K562 (cell line): Measurements from ENCODE around the gene MXI1. TPM values are rescaled to one million over a fixed set of nuclear protein-coding genes. Genes with fewer than 3 reads are reported as not detected.
A peak's percentile ranks its signal among the peaks of the same experiment; 100 is the strongest.

Experiments
- BACH1 ChIP-seq: fragments of 200-800 bp; sonication (Bioruptor generic); IDR thresholded peaks from 2 replicates; pipeline ENCODE4 v1.6.1; 2016; ENCODE audit warnings: missing genetic modification characterization, missing compliant biosample characterization
- BCL6 ChIP-seq: fragments of 250-450 bp; sonication (Bioruptor Pico); IDR thresholded peaks from 2 replicates; pipeline ENCODE4 v1.4.0; 2020
- CBX1 ChIP-seq: sonication (generic); IDR thresholded peaks from 2 replicates; pipeline ENCODE4 v1.6.1; 2016; ENCODE audit warnings: antibody characterized with exemption, low read depth, mild to moderate bottlenecking
- CHCHD3 ChIP-seq: fragments of 250-450 bp; sonication (Bioruptor Pico); IDR thresholded peaks from 2 replicates; pipeline ENCODE4 v2.1.2; 2022; ENCODE audit warnings: mild to moderate bottlenecking
- CHD1 ChIP-seq: fragments of 200-600 bp; sonication (generic); IDR thresholded peaks from one replicate; pipeline ENCODE4 v1.6.1; 2012; ENCODE audit warnings: mild to moderate bottlenecking, moderate library complexity, low read length, inconsistent platforms
- FUS ChIP-seq: fragments of 200-400 bp; formaldehyde crosslinking; optimal IDR thresholded peaks from 2 replicates; pipeline ENCODE3; 2017; ENCODE audit warnings: low read depth, low read length
- HCFC1 ChIP-seq: IDR thresholded peaks from 2 replicates; pipeline ENCODE4 v1.6.1; 2012; ENCODE audit warnings: low read depth, low read length, improper control_type of control experiment
- HDAC6 ChIP-seq: IDR thresholded peaks from 2 replicates; pipeline ENCODE4 v1.6.1; 2012; ENCODE audit warnings: low read depth, mild to moderate bottlenecking, control low read depth, inconsistent platforms, low read length, moderate library complexity
- HSF4 ChIP-seq: fragments of 250-450 bp; sonication (Bioruptor Pico); IDR thresholded peaks from 2 replicates; pipeline ENCODE4 v2.1.2; 2022; ENCODE audit warnings: mild to moderate bottlenecking, moderate library complexity, borderline replicate concordance
- L3MBTL2 ChIP-seq: fragments of 450-650 bp; IDR thresholded peaks from 2 replicates; pipeline ENCODE4 v1.6.1; 2016; ENCODE audit warnings: mild to moderate bottlenecking, moderate library complexity
- PREB ChIP-seq: sonication (generic); formaldehyde crosslinking; IDR thresholded peaks from 2 replicates; pipeline ENCODE4 v1.8.1; 2023; ENCODE audit warnings: mild to moderate bottlenecking, missing genetic modification reagents
- SMARCA5 ChIP-seq: fragments of 450-650 bp; IDR thresholded peaks from 2 replicates; pipeline ENCODE4 v1.6.1; 2016
- ZNF316 ChIP-seq: fragments of 450-650 bp; IDR thresholded peaks from 2 replicates; pipeline ENCODE4 v1.6.1; 2016
- ZNF407 ChIP-seq: fragments of 450-650 bp; IDR thresholded peaks from 2 replicates; pipeline ENCODE4 v1.6.1; 2016; ENCODE audit warnings: low read depth
- ZNF431 ChIP-seq: sonication (generic); formaldehyde crosslinking; IDR thresholded peaks from 2 replicates; pipeline ENCODE4 v1.8.0; 2022; ENCODE audit warnings: mild to moderate bottlenecking, missing genetic modification reagents
- polyA plus RNA-seq, 8 experiments: library from polyadenylated mRNA; depleted of rRNA in 4 of 8; stranded (reverse) in 5 of 8; unstranded in 3 of 8; fragments of >200 nt; fragmentation: Nextera tagmentation in 2 of 8; fragmentation: Illumina TruSeq in 1 of 8; extraction: Ambion mirVana in 2 of 8; extraction: Trizol in 1 of 8; gene quantifications; 2 replicates each; pipeline versions ENCODE4 v1.2.1 to v1.2.3, GENCODE V29; 2011 to 2014; ENCODE audit warnings: inconsistent platforms in 1 of 8, missing spikeins in 1 of 8
- total RNA-seq, 7 experiments: library from RNA; depleted of rRNA in 6 of 7; stranded (reverse); fragments of >200 nt in 6 of 7; fragmentation: Illumina TruSeq in 2 of 7; extraction: Trizol in 2 of 7; gene quantifications; 2 replicates each; pipeline versions ENCODE4 v1.2.1 to v1.2.3, GENCODE V29; 2011 to 2021; ENCODE audit warnings: low replicate concordance in 1 of 7
- TF ChIP-seq, protein P1 (sequence below): fragments of 450-650 bp; IDR thresholded peaks from 2 replicates; pipeline ENCODE4 v1.6.1; 2016; ENCODE audit warnings: missing biosample characterization, missing genetic modification characterization
- TF ChIP-seq, protein P2 (sequence below): fragments of 250-450 bp; sonication (Bioruptor Pico); IDR thresholded peaks from 2 replicates; pipeline ENCODE4 v1.5.0; 2022; ENCODE audit warnings: mild to moderate bottlenecking

The MXI1 gene
- total and polyA plus RNA-seq, 9 of the 15 experiments (the other 6 are each of a cell fraction or from before 2014, with no cell fraction given): 9.1 to 23.7 (median 14.8) TPM

- TF ChIP-seq BCL6 (CRISPR knock-in tag) (no peak), ZNF316 (no peak), HDAC6 (no peak), CBX1 (no peak; the same call in 1 of the 2 replicates), PREB (CRISPR knock-in tag) (no peak), BACH1 (tag) (no peak; the same call in 1 of the 2 replicates), CHD1 (peak; percentile 38), HCFC1 (peak; percentile 95), ZNF431 (CRISPR knock-in tag) (no peak), FUS (no peak), L3MBTL2 (no peak), HSF4 (CRISPR knock-in tag) (peak; percentile 71; the same call in 1 of the 2 replicates), SMARCA5 (no peak), CHCHD3 (CRISPR knock-in tag) (no peak), ZNF407 (no peak)
- TF ChIP-seq, protein P1, sequence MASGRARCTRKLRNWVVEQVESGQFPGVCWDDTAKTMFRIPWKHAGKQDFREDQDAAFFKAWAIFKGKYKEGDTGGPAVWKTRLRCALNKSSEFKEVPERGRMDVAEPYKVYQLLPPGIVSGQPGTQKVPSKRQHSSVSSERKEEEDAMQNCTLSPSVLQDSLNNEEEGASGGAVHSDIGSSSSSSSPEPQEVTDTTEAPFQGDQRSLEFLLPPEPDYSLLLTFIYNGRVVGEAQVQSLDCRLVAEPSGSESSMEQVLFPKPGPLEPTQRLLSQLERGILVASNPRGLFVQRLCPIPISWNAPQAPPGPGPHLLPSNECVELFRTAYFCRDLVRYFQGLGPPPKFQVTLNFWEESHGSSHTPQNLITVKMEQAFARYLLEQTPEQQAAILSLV: no peak
- TF ChIP-seq, protein P2, sequence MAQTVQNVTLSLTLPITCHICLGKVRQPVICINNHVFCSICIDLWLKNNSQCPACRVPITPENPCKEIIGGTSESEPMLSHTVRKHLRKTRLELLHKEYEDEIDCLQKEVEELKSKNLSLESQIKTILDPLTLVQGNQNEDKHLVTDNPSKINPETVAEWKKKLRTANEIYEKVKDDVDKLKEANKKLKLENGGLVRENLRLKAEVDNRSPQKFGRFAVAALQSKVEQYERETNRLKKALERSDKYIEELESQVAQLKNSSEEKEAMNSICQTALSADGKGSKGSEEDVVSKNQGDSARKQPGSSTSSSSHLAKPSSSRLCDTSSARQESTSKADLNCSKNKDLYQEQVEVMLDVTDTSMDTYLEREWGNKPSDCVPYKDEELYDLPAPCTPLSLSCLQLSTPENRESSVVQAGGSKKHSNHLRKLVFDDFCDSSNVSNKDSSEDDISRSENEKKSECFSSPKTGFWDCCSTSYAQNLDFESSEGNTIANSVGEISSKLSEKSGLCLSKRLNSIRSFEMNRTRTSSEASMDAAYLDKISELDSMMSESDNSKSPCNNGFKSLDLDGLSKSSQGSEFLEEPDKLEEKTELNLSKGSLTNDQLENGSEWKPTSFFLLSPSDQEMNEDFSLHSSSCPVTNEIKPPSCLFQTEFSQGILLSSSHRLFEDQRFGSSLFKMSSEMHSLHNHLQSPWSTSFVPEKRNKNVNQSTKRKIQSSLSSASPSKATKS (CRISPR knock-in tag): no peak
These were observed 18.5 kb downstream of the MXI1 start (continued) for GRCh38 chr10:110225756-110226542.
